Naive thymus-derived CD4-positive, alpha-beta T cell (primary cell): ENCODE data around the gene GP1BB. TPM values are rescaled to one million over a fixed set of nuclear protein-coding genes. Genes with fewer than 3 reads are reported as not detected.

ENCODE experiments used
- ATAC-seq: fragments of 150-1000 bp; cut with Tn5 transposase; 2 replicates; pipeline ENCODE4 v1.10.0; 2021; ENCODE audit warnings: mild to moderate bottlenecking, moderate library complexity
- CTCF ChIA-PET: fragments of 350-600 bp; sonication (Branson Sonifier 250); formaldehyde crosslinking; loops from one replicate; lab custom pipeline; 2021; ENCODE audit warnings: antibody characterized with exemption; lab: Charles Lee
- POLR2A ChIA-PET: fragments of 350-600 bp; sonication (Branson Sonifier 250); formaldehyde crosslinking; loops from one replicate; lab custom pipeline; 2021; ENCODE audit warnings: antibody characterized with exemption, inconsistent platforms; lab: Charles Lee
- DNase-seq, 9 donors: peaks; one replicate each; pipeline versions ENCODE4 v3.0.0 to v3.0.0-alpha.2; 2020 to 2022; ENCODE audit warnings: mixed read lengths in 1 of 9
- H3K27ac ChIP-seq: one replicate; pipeline ENCODE4 v1.7.0; 2013; ENCODE audit warnings: mild to moderate bottlenecking, low read depth, low read length, moderate library complexity
- H3K27me3 ChIP-seq, 2 donors: one replicate each; pipeline ENCODE4 v1.7.0; 2013; ENCODE audit warnings: low read length in 2 of 2, mild to moderate bottlenecking in 2 of 2, moderate library complexity in 2 of 2; ENCODE audit not compliant: control insufficient read depth in 2 of 2, insufficient read depth in 2 of 2
- H3K36me3 ChIP-seq, 3 experiments: 1 replicate in 2 of 3; 2 replicates in 1 of 3; pipeline ENCODE4 v1.7.0; 2013; ENCODE audit warnings: low read length in 3 of 3, mild to moderate bottlenecking in 3 of 3, moderate library complexity in 1 of 3; ENCODE audit not compliant: insufficient read depth in 3 of 3, control insufficient read depth in 2 of 3
- H3K4me1 ChIP-seq, 2 donors: one replicate each; pipeline ENCODE4 v1.7.0; 2013; ENCODE audit warnings: low read length in 2 of 2, mild to moderate bottlenecking in 2 of 2, moderate library complexity in 1 of 2; ENCODE audit not compliant: control insufficient read depth in 2 of 2, insufficient read depth in 2 of 2
- H3K4me3 ChIP-seq: 2 replicates; pipeline ENCODE4 v1.7.0; 2013; ENCODE audit warnings: mild to moderate bottlenecking, low read length
- H3K9me3 ChIP-seq, 3 experiments: 1 replicate in 2 of 3; 2 replicates in 1 of 3; pipeline ENCODE4 v1.7.0; 2013; ENCODE audit warnings: low read length in 3 of 3; ENCODE audit not compliant: control insufficient read depth in 2 of 3
- H3K27ac Mint-ChIP-seq, 9 donors: one replicate each; pipeline ENCODE4 v1.8.0; 2020 to 2022; ENCODE audit warnings: mixed read lengths in 9 of 9, mild to moderate bottlenecking in 8 of 9, moderate library complexity in 5 of 9, inconsistent platforms in 2 of 9
- H3K27me3 Mint-ChIP-seq, 5 donors: one replicate each; pipeline ENCODE4 v1.8.0; 2021 to 2022; ENCODE audit warnings: mixed read lengths in 5 of 5, mild to moderate bottlenecking in 1 of 5
- H3K36me3 Mint-ChIP-seq, 5 donors: one replicate each; pipeline ENCODE4 v1.8.0; 2020 to 2022; ENCODE audit warnings: mixed read lengths in 5 of 5, mild to moderate bottlenecking in 3 of 5, inconsistent platforms in 1 of 5
- H3K4me1 Mint-ChIP-seq, 7 donors: one replicate each; pipeline ENCODE4 v1.8.0; 2020 to 2022; ENCODE audit warnings: mixed read lengths in 7 of 7, mild to moderate bottlenecking in 3 of 7, inconsistent platforms in 1 of 7
- H3K4me3 Mint-ChIP-seq, 10 donors: one replicate each; pipeline ENCODE4 v1.8.0; 2020 to 2022; ENCODE audit warnings: mild to moderate bottlenecking in 10 of 10, mixed read lengths in 10 of 10, moderate library complexity in 6 of 10, inconsistent platforms in 2 of 10
- H3K9me3 Mint-ChIP-seq, 11 donors: one replicate each; pipeline ENCODE4 v1.8.0; 2020 to 2022; ENCODE audit warnings: mixed read lengths in 11 of 11, mild to moderate bottlenecking in 4 of 11, inconsistent platforms in 1 of 11, moderate library complexity in 1 of 11
- intact Hi-C, 2 donors: fragments of 100-400 bp; cut with micrococcal nuclease; formaldehyde crosslinking; loops; one replicate each; pipeline ENCODE4 v1.15.1; 2023
- polyA plus RNA-seq, 2 donors: library from polyadenylated mRNA; unstranded; fragments of 300-500 nt; fragmentation: Illumina TruSeq; gene quantifications; one replicate each; pipeline ENCODE4 v1.2.3, GENCODE V29; 2021
- total RNA-seq, 6 experiments: library from RNA in 5 of 6; stranded (reverse) in 5 of 6; gene quantifications; 1 replicate in 5 of 6; 2 replicates in 1 of 6; pipeline ENCODE4 v1.2.3 and lab custom pipeline; 2021 to 2026

The GP1BB gene
- total and polyA plus RNA-seq, 7 experiments from 2014 or later: 0.40 to 3.0 TPM; not detected in 5

DNA sequence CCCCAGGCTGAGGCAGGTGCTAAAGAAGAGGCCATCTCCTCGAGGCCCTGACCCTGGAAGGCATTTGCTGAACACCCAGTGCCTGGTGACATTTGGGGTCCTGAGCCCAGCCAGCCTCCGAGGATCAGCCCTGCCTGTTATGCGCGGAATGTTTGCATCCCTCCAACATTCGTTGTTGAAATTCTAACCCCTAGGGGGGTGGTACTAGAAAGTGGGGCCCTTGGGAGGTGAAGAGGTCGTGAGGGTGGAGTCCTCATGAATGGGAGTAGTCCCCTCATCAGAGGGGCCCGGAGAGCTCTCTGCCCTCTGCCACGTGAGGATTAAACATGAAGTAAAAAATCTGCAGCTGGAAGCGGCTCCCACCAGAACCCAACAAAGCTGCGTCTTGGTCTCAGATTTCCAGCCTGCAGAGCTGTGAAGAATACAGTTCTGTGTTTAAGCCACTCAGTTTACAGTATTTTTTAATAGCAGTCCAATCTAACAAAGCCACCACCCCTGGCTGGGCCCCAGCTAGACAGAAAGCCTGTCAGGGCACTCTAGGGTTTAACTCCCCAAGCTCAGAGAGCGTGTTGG lies 44.3 kb upstream of the GP1BB start:
- Histone ChIP-seq H3K4me3 (no peak overlapping the region), H3K27me3 (peaks cover 0 to 5% of the 10 kb centered on the region in 2 donors), H3K9me3 (no peaks in the 10 kb centered on the region), H3K27ac (no peak overlapping the region), H3K36me3 (no peaks in the 10 kb centered on the region), H3K4me1 (no peaks in the 10 kb centered on the region)
- H3K4me1 Mint-ChIP-seq: no peaks in the 10 kb centered on the region
- DNase-seq: no peak
- no peak for ATAC-seq
- H3K4me3 Mint-ChIP-seq: no peak overlapping the region
- CTCF ChIA-PET: interaction anchor here (0.8 to 1.9 kb wide), 3 partner anchors 33 to 82 kb away, joined by 3 to 4 read pairs (median 3); no protein-coding TSS in a partner anchor
- peaks cover 0 to 6% (median 0%) of the 10 kb centered on the region in 11 donors for H3K9me3 Mint-ChIP-seq
- no peaks in the 10 kb centered on the region for H3K36me3 Mint-ChIP-seq
- intact Hi-C loops: loop anchor here (1.0 to 2.0 kb wide), 2 partner anchors 39 to 40 kb away; no protein-coding TSS in a partner anchor
- POLR2A ChIA-PET: no interaction called here
- H3K27me3 Mint-ChIP-seq: peaks cover 23 to 26% (median 24%) of the 10 kb centered on the region in 5 donors
- no peak overlapping the region for H3K27ac Mint-ChIP-seq

DNA sequence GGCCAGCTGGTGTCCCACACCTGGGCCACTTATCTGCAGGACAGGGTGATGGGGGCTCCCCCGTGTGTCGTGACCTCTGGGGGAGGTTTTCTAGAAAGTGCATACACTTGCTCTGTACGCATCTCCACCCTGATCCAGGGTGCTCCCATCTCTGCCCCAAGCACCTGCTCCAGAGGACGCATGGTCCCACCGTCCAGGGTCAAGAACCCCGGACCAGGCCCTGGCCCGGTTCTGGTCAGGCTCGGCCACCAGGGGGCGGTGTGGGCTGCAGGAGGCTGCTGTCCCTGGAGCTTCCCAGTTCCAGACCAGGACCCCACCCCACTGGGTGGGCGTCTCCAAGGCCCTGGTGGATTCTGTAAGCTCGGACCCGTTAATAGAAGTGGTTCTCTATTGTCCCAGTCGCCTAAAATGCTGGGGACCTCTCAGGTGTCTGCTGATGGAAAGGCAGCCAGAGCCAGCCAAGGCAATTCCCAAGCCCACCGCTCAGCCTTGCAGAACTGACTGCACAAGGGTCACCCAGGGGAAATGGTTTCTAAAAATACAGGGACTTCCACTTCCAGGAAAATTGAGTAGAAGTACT lies 43.7 kb upstream of the GP1BB start:
- H3K36me3 ChIP-seq: no peaks in the 10 kb centered on the region
- H3K27me3 ChIP-seq: peaks cover 0 to 2% of the 10 kb centered on the region in 2 donors
- CTCF ChIA-PET: interaction anchor here (0.8 to 1.9 kb wide), 5 partner anchors 10 to 341 kb away, joined by 3 to 4 read pairs (median 3); no protein-coding TSS in a partner anchor
- POLR2A ChIA-PET: no interaction called here
- no peaks in the 10 kb centered on the region for H3K4me1 ChIP-seq
- H3K4me3 Mint-ChIP-seq: no peak overlapping the region
- no peak overlapping the region for H3K4me3 ChIP-seq
- no peak overlapping the region for H3K27ac Mint-ChIP-seq
- no peaks in the 10 kb centered on the region for H3K36me3 Mint-ChIP-seq
- peaks cover 0 to 6% (median 0%) of the 10 kb centered on the region in 11 donors for H3K9me3 Mint-ChIP-seq
- intact Hi-C loops: loop anchor here (1.0 to 2.0 kb wide), 2 partner anchors 39 kb away; no protein-coding TSS in a partner anchor
- no peaks in the 10 kb centered on the region for H3K4me1 Mint-ChIP-seq
- peaks cover 18 to 28% (median 23%) of the 10 kb centered on the region in 5 donors for H3K27me3 Mint-ChIP-seq
- H3K27ac ChIP-seq: no peak overlapping the region
- DNase-seq (peak; percentile 5 to 54 (median 23)), ATAC-seq (peak; percentile 54)
- H3K9me3 ChIP-seq: no peaks in the 10 kb centered on the region

DNA sequence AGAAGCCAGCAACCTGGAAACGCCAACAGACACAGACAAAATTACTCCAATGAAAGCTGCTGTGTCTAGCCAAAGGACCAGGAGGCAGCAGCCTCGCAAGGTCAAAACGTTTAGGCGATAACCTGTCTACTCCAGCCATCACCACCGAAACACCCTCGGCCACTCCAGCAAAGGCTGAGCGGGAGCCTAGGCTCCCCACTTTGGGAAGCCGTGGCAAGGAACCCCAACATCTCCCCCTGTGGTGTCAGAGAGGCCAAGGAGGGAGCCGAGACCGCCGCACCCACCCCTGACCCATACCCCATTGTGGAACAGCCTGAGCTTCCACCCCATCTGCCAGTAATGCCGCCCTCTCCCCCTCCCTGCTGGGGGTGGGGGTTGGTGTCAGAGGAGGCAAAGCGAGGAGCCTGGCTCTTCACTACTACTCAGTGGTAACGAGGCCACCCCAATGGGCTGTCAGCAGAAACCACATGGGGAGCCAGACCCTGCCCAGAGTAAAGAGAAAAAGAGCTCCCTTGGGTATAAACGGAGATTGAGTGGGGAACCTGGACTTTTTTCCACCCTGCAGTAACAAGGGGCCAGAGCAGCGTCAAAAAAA lies 43.0 kb upstream of the GP1BB start:
- H3K27me3 Mint-ChIP-seq: peaks cover 17 to 26% (median 23%) of the 10 kb centered on the region in 5 donors
- H3K36me3 Mint-ChIP-seq: no peaks in the 10 kb centered on the region
- no peak overlapping the region for H3K27ac Mint-ChIP-seq
- no peak overlapping the region for H3K4me3 Mint-ChIP-seq
- no peaks in the 10 kb centered on the region for H3K9me3 ChIP-seq
- ATAC-seq: no peak
- no peak for DNase-seq
- intact Hi-C loops: no loop called here
- no peaks in the 10 kb centered on the region for H3K4me1 ChIP-seq
- no peaks in the 10 kb centered on the region for H3K4me1 Mint-ChIP-seq
- no peaks in the 10 kb centered on the region for H3K27me3 ChIP-seq
- no peak overlapping the region for H3K27ac ChIP-seq
- H3K36me3 ChIP-seq: no peaks in the 10 kb centered on the region
- ChIA-PET CTCF (interaction anchor here (1.0 to 1.9 kb wide), 3 partner anchors 11 to 342 kb away, joined by 3 to 4 read pairs (median 3); no protein-coding TSS in a partner anchor), POLR2A (no interaction called here)
- H3K4me3 ChIP-seq: no peak overlapping the region
- H3K9me3 Mint-ChIP-seq: peaks cover 0 to 6% (median 0%) of the 10 kb centered on the region in 11 donors

DNA sequence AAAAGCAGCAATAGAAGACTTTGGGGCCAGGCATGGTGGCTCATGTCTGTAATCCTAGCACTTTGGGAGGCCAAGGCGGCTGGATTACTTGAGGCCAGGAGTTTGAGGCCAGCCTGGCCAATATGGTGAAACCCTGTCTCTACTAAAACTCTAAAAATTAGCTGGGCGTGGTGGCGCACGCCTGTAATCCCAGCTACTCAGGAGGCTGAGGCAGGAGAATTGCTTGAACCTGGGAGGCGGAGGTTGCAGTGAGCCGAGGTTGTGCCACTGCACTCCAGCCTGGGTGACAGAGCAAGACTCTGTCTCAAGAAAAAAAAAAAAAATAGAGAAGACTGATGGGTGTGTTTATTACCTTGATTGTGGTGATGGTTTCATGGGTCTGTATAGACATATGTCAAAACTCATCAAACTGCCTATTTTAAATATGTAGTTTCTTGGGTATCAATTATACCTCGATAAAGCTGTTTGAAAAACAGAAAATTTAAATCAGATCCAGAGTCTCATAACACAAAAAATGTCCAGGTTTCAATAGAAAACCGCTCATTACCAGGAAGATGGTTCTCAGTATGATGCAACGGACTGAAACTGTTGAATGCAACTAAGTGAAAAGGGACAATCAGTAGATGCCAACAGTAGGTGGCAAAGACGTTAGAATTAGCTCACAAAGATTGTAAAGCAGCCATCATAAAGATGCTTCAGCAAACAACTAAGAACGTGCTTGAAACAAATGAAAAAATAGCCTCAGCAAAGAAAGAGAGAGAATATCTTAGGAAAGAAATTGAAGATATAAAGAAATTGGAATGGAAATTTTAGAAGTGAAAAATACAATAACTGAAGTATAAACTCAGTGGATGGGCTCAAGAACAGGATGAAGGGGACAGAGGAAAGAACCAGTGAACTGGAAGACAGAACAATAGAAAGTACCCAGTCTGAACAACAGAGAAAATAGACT lies 42.2 kb upstream of the GP1BB start:
- DNase-seq (no peak), ATAC-seq (no peak)
- H3K27me3 Mint-ChIP-seq: peaks cover 17 to 26% (median 19%) of the 10 kb centered on the region in 5 donors
- Histone ChIP-seq H3K4me1 (no peaks in the 10 kb centered on the region), H3K36me3 (no peaks in the 10 kb centered on the region), H3K27me3 (no peaks in the 10 kb centered on the region), H3K4me3 (no peak overlapping the region), H3K27ac (no peak overlapping the region), H3K9me3 (no peaks in the 10 kb centered on the region)
- no peak overlapping the region for H3K27ac Mint-ChIP-seq
- intact Hi-C loops: no loop called here
- CTCF ChIA-PET: interaction anchor here (0.7 to 1.9 kb wide), 3 partner anchors 31 to 213 kb away, joined by 3 to 6 read pairs (median 4); no protein-coding TSS in a partner anchor
- POLR2A ChIA-PET: no interaction called here
- no peaks in the 10 kb centered on the region for H3K36me3 Mint-ChIP-seq
- H3K4me3 Mint-ChIP-seq: no peak overlapping the region
- peaks cover 0 to 6% (median 0%) of the 10 kb centered on the region in 11 donors for H3K9me3 Mint-ChIP-seq
- no peaks in the 10 kb centered on the region for H3K4me1 Mint-ChIP-seq

DNA sequence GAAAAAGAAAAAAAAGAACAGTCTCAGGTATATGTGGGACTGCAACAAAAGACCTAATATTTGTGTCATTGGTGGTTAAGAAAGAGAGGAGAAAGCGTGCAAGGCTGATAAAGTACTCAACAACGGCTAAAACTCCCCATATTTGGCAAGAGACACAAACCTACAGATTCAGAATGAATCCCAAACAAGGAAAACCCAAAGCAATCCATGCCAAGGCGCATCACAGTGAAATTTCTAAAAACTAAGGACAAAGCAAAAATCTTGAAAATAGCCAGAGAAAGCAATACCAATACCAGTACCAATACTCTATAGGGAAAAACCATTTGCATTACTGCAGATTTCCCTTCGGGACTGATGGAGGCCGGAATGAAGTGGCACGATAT lies 41.5 kb upstream of the GP1BB start:
- H3K27ac Mint-ChIP-seq: no peak overlapping the region

DNA sequence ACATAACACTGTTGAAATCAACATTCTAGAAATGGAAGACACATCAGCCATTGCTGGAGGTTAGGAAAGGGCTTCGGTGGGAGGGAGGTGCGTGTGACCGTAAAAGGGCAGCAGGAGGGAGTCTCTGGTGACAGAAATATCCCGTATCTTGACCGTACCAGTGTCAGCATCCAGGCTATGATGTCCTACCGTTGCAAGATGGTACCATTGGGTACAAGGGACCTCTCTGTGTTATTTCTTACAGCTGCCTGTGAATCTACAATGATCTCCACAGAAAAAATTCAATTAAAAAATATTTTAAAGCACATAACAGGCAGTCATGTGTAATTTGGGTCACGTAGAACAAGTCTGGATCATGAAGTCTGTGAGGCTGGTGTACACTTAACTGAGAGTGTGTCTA lies 36.4 kb upstream of the GP1BB start:
- Mint-ChIP-seq H3K27ac (no peak overlapping the region), H3K9me3 (peaks cover 0 to 2% (median 0%) of the 10 kb centered on the region in 11 donors), H3K4me1 (peaks cover 0 to 7% (median 0%) of the 10 kb centered on the region in 7 donors), H3K4me3 (no peak overlapping the region), H3K27me3 (peaks cover 5 to 21% (median 11%) of the 10 kb centered on the region in 5 donors), H3K36me3 (no peaks in the 10 kb centered on the region)
- H3K36me3 ChIP-seq: no peaks in the 10 kb centered on the region
- no peak for ATAC-seq
- ChIA-PET POLR2A (no interaction called here), CTCF (no interaction called here)
- no peaks in the 10 kb centered on the region for H3K9me3 ChIP-seq
- no peaks in the 10 kb centered on the region for H3K27me3 ChIP-seq
- no peaks in the 10 kb centered on the region for H3K4me1 ChIP-seq
- no peak overlapping the region for H3K27ac ChIP-seq
- no peak for DNase-seq
- no peak overlapping the region for H3K4me3 ChIP-seq
- intact Hi-C loops: no loop called here

More for the DNA sequence above, 41.5 kb upstream of the GP1BB start:
- H3K27me3 ChIP-seq: no peaks in the 10 kb centered on the region
- intact Hi-C loops: no loop called here
- Mint-ChIP-seq H3K36me3 (no peaks in the 10 kb centered on the region), H3K4me1 (no peaks in the 10 kb centered on the region), H3K4me3 (no peak overlapping the region), H3K9me3 (peaks cover 0 to 6% (median 0%) of the 10 kb centered on the region in 11 donors), H3K27me3 (peaks cover 17 to 26% (median 19%) of the 10 kb centered on the region in 5 donors)
- H3K27ac ChIP-seq: no peak overlapping the region
- no peaks in the 10 kb centered on the region for H3K36me3 ChIP-seq
- ChIA-PET POLR2A (no interaction called here), CTCF (no interaction called here)
- no peaks in the 10 kb centered on the region for H3K4me1 ChIP-seq
- ATAC-seq (no peak), DNase-seq (no peak)
- no peaks in the 10 kb centered on the region for H3K9me3 ChIP-seq
- no peak overlapping the region for H3K4me3 ChIP-seq
